GM23248 (cell line): ENCODE data around the gene LRP5.

Source experiments
- EZH2 ChIP-seq: fragments of 200-600 bp; sonication (generic); IDR thresholded peaks from 2 replicates; pipeline ENCODE4 v1.6.1; 2018; ENCODE audit warnings: antibody characterized with exemption, mild to moderate bottlenecking; ENCODE audit not compliant: insufficient read depth, poor library complexity, severe bottlenecking
- EZH2phosphoT487 ChIP-seq: fragments of 200-600 bp; sonication (generic); IDR thresholded peaks from 2 replicates; pipeline ENCODE4 v1.6.1; 2018; ENCODE audit warnings: antibody characterized with exemption, moderate library complexity, mild to moderate bottlenecking, low read depth; ENCODE audit not compliant: insufficient read depth

DNA sequence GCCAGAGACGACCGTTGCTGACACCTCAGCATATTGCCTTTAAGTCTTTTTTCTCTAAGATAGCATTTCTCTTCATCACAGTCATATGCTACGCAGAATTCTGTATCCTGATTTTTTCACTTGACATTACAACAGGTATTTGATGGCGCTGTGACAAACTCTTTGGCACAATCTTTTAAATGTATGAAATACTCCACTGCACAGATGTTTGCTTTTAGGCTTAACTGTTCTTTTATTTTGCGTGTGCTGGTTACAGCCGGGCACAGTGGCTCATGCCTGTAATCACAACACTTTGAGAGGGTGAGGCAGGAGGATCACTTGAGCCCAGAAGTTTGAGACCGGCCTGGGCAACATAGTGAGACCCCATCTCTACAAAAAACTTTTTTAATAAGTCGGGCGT lies 96.1 kb downstream of the LRP5 start:
- TF ChIP-seq EZH2 (no peak), EZH2phosphoT487 (no peak)
